ENCODE results near the gene VAC14.

Gene VAC14

DNA sequence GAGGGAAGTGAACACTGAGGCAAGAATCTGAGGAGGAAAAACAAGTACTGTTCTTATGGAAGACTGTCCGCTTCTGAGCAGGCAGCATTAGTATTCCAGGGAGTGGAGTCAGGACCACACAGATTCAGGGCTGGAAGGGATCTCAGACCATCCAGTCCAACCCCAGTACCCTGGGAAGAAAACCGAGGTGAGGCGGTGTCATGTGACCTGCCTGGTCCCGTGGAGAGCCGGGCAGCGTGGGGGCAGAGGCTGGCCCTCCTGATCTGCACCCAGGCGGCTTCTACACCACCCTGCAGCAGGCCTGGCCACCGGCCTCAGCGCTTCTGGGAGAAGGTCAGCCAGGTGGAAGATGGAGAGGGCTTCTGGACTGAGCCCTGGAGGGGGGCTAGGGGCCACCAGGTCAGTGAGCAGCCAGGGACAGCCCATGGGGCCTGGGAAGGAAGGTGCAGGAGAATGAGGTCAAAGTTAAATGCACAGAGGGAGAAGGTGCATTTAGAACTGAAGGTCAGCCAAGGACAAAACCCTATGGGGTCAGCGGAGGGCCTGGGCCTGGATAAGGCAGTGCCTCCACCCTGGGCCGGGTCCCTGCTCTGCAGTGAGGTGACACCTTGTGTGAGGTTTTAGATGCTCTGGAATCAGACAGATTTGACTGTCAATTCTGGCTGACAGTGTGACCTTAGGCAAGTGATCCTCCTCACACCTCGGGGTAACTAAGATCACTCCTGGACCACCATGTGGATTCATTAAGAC lies 45.9 kb downstream of the VAC14 start:
- POLR2A ChIA-PET, result no interaction called here
- CTCF ChIA-PET, result no interaction called here
- no peak for DNase-seq (ENCODE audit: extremely low spot score)
- no peak for TF ChIP-seq FOXM1 (IDR thresholded peaks at IDR 0.05; ENCODE audit: borderline replicate concordance)
- TF ChIP-seq, protein P1, sequence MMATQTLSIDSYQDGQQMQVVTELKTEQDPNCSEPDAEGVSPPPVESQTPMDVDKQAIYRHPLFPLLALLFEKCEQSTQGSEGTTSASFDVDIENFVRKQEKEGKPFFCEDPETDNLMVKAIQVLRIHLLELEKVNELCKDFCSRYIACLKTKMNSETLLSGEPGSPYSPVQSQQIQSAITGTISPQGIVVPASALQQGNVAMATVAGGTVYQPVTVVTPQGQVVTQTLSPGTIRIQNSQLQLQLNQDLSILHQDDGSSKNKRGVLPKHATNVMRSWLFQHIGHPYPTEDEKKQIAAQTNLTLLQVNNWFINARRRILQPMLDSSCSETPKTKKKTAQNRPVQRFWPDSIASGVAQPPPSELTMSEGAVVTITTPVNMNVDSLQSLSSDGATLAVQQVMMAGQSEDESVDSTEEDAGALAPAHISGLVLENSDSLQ (IDR thresholded peaks at IDR 0.05), result no peak
- TF ChIP-seq L3MBTL2 (conservative IDR thresholded peaks at IDR 0.05), result no peak
- no peak for TF ChIP-seq SUZ12 (IDR thresholded peaks at IDR 0.05)

GRCh38 chr16:70754371-70754770 lies 46.6 kb downstream of the VAC14 start:
- ChIA-PET CTCF (no interaction called here), POLR2A (no interaction called here)
- TF ChIP-seq SUZ12 (IDR thresholded peaks at IDR 0.05), result no peak
- TF ChIP-seq BHLHE40 (IDR thresholded peaks at IDR 0.05; ENCODE audit: borderline replicate concordance), result no peak
- TF ChIP-seq NFRKB (IDR thresholded peaks at IDR 0.05), result no peak
- TF ChIP-seq, protein P1 (IDR thresholded peaks at IDR 0.05), result no peak
- no peak for TF ChIP-seq ARNT (IDR thresholded peaks at IDR 0.05)
- no peak for TF ChIP-seq CTBP1 (IDR thresholded peaks at IDR 0.05; ENCODE audit: borderline replicate concordance)
- no peak for TF ChIP-seq LEF1 (IDR thresholded peaks at IDR 0.05; ENCODE audit: borderline replicate concordance)
- no peak for TF ChIP-seq FOXK2 (IDR thresholded peaks at IDR 0.05)
- no peak for TF ChIP-seq TARDBP (IDR thresholded peaks at IDR 0.05)
- no peak for TF ChIP-seq L3MBTL2 (conservative IDR thresholded peaks at IDR 0.05)
- TF ChIP-seq SP1 (IDR thresholded peaks at IDR 0.05), result no peak
- TF ChIP-seq FOXM1 (IDR thresholded peaks at IDR 0.05; ENCODE audit: borderline replicate concordance), result no peak
- TF ChIP-seq ZNF384 (IDR thresholded peaks at IDR 0.05), result no peak
- TF ChIP-seq FOXA1 (IDR thresholded peaks at IDR 0.05), result no peak
- TF ChIP-seq HDGF (IDR thresholded peaks at IDR 0.05; ENCODE audit: borderline replicate concordance), result no peak
- TF ChIP-seq ELF4 (IDR thresholded peaks at IDR 0.05), result no peak
- no peak for DNase-seq (ENCODE audit: extremely low spot score)

- no peak for DNase-seq (ENCODE audit: extremely low spot score)
- ChIA-PET POLR2A (no interaction called here), CTCF (no interaction called here)
- no peak for TF ChIP-seq FOXA1 (IDR thresholded peaks at IDR 0.05)
- TF ChIP-seq ARNT (IDR thresholded peaks at IDR 0.05), result no peak
- TF ChIP-seq ZNF384 (IDR thresholded peaks at IDR 0.05), result no peak
- no peak for TF ChIP-seq ELF4 (IDR thresholded peaks at IDR 0.05)
- TF ChIP-seq FOXK2 (IDR thresholded peaks at IDR 0.05), result no peak
- TF ChIP-seq CTBP1 (IDR thresholded peaks at IDR 0.05; ENCODE audit: borderline replicate concordance), result no peak
- no peak for TF ChIP-seq NFRKB (IDR thresholded peaks at IDR 0.05)
- TF ChIP-seq FOXM1 (IDR thresholded peaks at IDR 0.05; ENCODE audit: borderline replicate concordance), result no peak
- TF ChIP-seq BHLHE40 (IDR thresholded peaks at IDR 0.05; ENCODE audit: borderline replicate concordance), result no peak
These were observed 47.1 kb downstream of the VAC14 start for GRCh38 chr16:70753694-70754325.

DNA sequence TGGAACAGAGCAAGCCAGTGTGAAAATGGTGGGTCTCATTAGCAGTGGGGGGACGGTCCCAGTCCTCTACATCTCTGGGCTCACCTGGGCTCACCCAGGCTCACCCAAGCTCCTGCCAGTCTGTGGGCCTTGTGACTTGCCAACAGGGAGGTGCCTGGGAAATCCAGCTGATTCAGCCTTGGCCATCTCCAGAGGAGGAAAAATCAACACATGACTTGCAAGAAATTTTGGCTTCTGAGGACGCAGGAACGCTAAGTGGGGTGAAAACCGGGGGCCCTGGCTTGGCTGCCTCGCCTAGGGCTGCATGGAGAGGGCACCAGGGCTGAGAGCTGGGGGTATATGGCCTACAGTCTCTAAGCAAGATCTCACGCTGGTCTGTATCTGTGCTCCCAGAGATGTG lies 47.7 kb downstream of the VAC14 start:
- POLR2A ChIA-PET, result no interaction called here
- CTCF ChIA-PET, result no interaction called here
- no peak for DNase-seq (ENCODE audit: extremely low spot score)
- TF ChIP-seq ARNT (IDR thresholded peaks at IDR 0.05), result no peak
- TF ChIP-seq FOXM1 (IDR thresholded peaks at IDR 0.05; ENCODE audit: borderline replicate concordance), result no peak
- no peak for TF ChIP-seq ZNF384 (IDR thresholded peaks at IDR 0.05)
- no peak for TF ChIP-seq L3MBTL2 (conservative IDR thresholded peaks at IDR 0.05)
- TF ChIP-seq BHLHE40 (IDR thresholded peaks at IDR 0.05; ENCODE audit: borderline replicate concordance), result no peak
- no peak for TF ChIP-seq FOXA1 (IDR thresholded peaks at IDR 0.05)
- TF ChIP-seq LEF1 (IDR thresholded peaks at IDR 0.05; ENCODE audit: borderline replicate concordance), result no peak

GRCh38 chr16:70752426-70752825 lies 48.5 kb downstream of the VAC14 start:
- TF ChIP-seq FOXA1 (IDR thresholded peaks at IDR 0.05) (no peak), BHLHE40 (IDR thresholded peaks at IDR 0.05; ENCODE audit: borderline replicate concordance) (no peak), FOXM1 (IDR thresholded peaks at IDR 0.05; ENCODE audit: borderline replicate concordance) (no peak), LEF1 (IDR thresholded peaks at IDR 0.05; ENCODE audit: borderline replicate concordance) (no peak), TARDBP (IDR thresholded peaks at IDR 0.05) (no peak), HDGF (IDR thresholded peaks at IDR 0.05; ENCODE audit: borderline replicate concordance) (no peak), NFRKB (IDR thresholded peaks at IDR 0.05) (no peak)
- TF ChIP-seq, protein P1 (IDR thresholded peaks at IDR 0.05), result no peak
- POLR2A ChIA-PET, result no interaction called here
- no peak for DNase-seq (ENCODE audit: extremely low spot score)
- CTCF ChIA-PET, result no interaction called here

DNA sequence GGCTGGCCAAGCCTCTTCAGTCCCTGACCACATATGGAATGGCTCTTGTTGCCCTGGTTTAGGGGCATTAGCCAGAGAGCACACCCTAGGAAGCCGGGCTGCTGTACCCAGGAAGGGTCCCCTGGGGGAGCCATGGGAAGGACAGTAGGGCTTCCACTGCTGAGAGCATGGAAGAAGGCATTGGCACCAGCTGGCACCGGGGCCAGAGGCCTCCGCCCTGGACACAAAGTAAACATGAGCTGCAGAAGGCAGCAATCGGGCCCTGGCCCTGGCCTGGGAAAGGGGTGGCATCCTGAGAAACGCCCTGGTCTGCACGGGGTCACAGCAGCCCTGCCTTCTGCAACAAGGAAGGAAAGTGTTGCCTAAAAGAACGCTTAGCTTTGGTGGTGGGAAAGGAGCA lies 49.4 kb downstream of the VAC14 start:
- ChIA-PET POLR2A (interaction anchor here (1.3 kb wide), 1 partner anchor 50 kb away, joined by 3 read pairs; the partner anchor contains the start of gene VAC14), CTCF (interaction anchor here (1.2 kb wide), 1 partner anchor 20 kb away, joined by 3 read pairs; no protein-coding TSS in a partner anchor)
- TF ChIP-seq ELF4 (IDR thresholded peaks at IDR 0.05) (no peak), FOXA1 (IDR thresholded peaks at IDR 0.05) (no peak), LEF1 (IDR thresholded peaks at IDR 0.05; ENCODE audit: borderline replicate concordance) (no peak), SP1 (IDR thresholded peaks at IDR 0.05) (no peak)
- DNase-seq (ENCODE audit: extremely low spot score), result no peak
